ENCODE data around the gene AASS. TPM values are rescaled to one million over a fixed set of nuclear protein-coding genes. Genes with fewer than 3 reads are reported as not detected.

Gene AASS
- total RNA-seq: 44.2 and 48.5 TPM in 2 replicates

GRCh38 chr7:122143751-122144711 is at the start of gene AASS:
TSS of gene AASS (minus strand) at chr7:122144249. CDS start at chr7:122133726, 10,523 bp downstream.

Other genes with a start within 250 kb of the AASS start
- not detected in 2 replicates for gene FEZF1, start 160.5 kb upstream of the AASS start, total RNA-seq

All from smooth muscle cell of the umbilical artery (primary cell).